NCI-H524 (cell line): ENCODE data around the gene LPO.
A peak's percentile ranks its signal among the peaks of the same experiment; 100 is the strongest.

Source experiments
- DNase-seq, 2 experiments: peaks; one replicate each; lab custom pipeline; 2025; lab: John Stamatoyannopoulos, UW

The LPO gene

DNA sequence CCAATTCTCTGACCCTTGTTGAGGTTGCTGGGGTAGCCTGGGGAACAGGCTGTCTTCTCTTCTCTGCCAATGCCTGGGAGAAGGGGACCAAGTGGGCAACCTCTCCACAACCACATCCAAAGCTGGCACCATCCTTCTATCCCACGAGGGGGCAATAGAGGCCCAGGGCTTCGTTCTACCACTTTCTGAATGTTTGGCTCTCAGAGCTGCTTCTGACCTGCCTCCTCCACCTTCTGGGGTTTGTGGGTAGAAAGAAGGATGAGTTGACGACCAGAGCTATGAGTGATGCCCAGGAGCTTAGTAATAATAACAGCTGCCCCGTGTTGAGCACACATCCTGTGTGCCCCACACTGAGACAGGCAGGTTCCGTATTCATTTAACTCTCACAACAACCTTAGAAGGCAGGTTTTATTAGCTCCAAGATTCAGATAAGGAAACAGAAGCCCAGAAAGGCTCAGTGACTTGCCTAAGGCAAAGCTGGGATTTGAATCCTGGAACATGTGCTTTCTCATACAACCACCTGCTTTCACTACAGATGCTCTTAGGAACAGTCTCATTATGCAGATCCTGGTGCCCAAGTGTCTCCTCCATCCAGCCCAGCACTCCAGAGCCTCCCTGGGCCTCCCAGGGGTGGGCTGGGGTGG is 79.2 kb downstream of the LPO start:
- peak; percentile 66 to 78 for DNase-seq

DNA sequence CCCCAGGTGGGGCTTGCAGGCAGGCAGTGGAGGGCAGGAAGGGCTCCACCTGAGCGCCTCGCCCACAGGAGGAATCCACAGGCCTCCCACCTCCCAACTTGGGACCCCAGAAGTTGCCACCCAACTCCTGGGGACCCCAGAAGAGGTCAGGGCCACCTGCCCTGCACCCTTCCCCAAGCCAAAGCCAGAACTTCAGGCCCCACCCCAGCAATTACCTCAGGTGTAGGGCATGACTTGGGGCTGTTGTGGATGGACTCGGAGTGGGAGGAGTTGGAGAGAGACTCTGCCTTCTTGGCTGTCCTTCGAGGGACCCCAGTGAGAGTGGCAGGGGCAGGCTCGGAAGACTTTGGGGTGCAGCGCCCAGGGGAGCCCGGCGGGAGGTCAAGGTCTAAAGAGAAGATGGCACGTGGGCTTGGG is 79.7 kb downstream of the LPO start:
- DNase-seq, result no peak
